HT-29 (cell line): ENCODE data around the gene SPEG. TPM values are rescaled to one million over a fixed set of nuclear protein-coding genes. Genes with fewer than 3 reads are reported as not detected.

ENCODE experiments used
- DNase-seq: peaks from one replicate; pipeline ENCODE4 v3.0.0-alpha.2; 2015; ENCODE audit warnings: low spot score
- total RNA-seq: library from RNA; depleted of rRNA; stranded (reverse); fragments of >200 nt; shearing (Covaris generic); gene quantifications from 2 replicates; pipeline ENCODE4 v1.2.3, GENCODE V29; 2014

SPEG gene
- total RNA-seq, 1 experiment from 2014 or later, result 8.3 TPM

DNA sequence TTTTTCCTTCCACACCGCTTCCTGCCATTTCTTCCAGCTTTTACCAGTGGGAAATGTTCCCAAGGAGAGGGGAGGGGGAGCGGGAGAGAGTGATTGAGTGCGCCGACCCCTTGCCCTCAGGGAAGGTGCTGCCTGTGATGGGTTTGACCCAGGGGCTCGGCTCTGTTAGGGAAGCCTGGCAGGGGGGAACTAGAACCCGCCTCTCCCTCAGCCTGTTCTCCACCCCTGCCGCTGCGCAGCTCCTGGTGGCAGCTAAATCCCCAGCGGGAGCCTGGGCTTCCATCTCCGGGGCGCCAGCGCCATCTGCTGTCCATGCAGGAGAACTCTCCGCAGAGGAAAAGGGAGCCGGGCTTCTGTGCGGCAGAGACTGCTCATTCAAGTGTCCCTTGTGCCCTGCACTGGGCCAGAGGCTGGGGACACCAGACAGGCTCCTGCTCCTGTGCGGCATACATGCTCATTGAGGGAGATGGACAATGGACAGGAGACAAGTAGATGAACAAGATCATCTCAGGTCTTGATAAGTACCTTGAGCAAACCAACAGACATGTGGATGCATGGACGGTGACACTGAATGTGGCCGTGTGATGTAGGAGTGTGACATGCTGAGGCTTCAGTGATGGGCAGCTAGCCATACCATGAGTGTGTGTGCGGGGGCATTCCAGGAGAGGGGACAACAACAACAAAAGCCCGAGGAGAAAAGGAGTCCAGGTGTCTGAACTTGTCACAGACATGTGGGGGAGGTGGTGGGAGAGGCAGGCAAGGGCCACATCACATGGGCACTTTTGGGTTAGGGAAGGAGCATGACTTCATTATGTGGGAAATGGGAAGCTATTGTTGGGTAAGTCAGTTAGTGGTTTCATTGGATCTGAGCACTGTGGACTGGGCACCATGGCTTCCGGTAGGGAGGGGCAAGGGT lies 95.7 kb downstream of the SPEG start:
- peak; percentile 90 for DNase-seq

GRCh38 chr2:219531639-219532377 lies 97.2 kb downstream of the SPEG start:
- DNase-seq, result no peak

GRCh38 chr2:219532378-219532649 lies 97.7 kb downstream of the SPEG start:
- DNase-seq, result no peak

GRCh38 chr2:219533930-219534661 lies 99.5 kb downstream of the SPEG start:
- DNase-seq, result no peak

- no peak for DNase-seq
These were observed 101.8 kb downstream of the SPEG start for GRCh38 chr2:219536425-219536824.

DNA sequence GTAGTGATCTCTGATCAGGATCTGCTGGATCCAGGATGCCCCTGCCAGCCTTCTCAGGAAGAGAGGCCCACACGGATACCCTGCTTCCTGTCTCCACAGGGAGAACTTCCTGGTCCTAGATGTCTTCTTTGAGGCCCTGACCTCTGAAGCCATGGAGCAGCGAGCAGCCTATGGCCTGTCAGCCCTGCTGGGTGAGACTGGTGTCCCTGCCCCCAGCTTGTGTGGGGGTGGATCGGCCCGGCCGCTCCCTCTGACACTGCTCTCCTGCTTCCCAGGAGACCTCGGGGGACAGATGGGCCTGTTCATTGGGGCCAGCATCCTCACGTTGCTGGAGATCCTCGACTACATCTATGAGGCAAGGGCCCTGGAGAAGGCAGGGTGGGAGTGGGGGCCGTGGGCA lies 102.3 kb downstream of the SPEG start:
- DNase-seq, result no peak

DNA sequence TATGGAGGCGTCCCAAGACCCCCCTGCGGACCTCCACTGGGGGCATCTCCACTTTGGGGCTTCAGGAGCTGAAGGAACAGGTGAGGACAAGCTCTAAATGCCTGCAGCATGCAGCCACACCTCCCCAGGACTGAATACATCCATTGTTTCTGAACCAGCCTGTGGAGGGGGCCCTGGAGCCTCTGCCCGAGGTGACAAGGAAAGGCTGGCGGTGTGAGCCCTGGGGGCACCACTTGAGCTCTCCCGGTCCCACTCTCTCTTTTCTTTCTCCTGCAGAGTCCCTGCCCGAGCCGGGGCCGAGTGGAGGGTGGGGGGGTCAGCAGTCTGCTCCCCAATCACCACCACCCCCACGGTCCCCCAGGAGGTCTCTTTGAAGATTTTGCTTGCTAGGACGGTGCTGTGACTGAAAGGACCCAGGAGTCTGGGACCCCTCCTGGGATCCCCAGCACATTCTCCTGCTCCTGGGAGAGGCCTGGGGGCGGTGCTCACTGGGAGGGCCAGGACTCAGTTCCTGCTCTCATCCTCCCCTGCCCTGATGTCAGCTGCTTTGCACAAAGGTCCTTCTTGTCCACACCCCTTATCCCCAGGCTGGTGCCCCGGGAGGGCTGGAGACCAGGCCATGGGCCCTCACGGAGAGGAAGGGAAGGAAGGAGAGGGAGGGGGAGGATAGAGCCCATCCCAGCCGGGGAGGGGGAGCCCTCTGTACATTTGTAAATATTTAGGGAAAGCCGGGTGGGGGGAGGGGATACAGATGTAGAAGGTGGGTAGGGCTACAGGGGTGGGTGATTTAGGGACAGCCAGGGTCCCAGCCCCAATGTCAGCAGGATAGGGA lies 103.2 kb downstream of the SPEG start:
- DNase-seq, result no peak

- DNase-seq, result no peak
These were observed 103.9 kb downstream of the SPEG start for GRCh38 chr2:219538504-219538951.

- no peak for DNase-seq
These were observed 104.5 kb downstream of the SPEG start for GRCh38 chr2:219538956-219539788.

- no peak for DNase-seq
These were observed 105.5 kb downstream of the SPEG start for GRCh38 chr2:219539926-219540678.

DNA sequence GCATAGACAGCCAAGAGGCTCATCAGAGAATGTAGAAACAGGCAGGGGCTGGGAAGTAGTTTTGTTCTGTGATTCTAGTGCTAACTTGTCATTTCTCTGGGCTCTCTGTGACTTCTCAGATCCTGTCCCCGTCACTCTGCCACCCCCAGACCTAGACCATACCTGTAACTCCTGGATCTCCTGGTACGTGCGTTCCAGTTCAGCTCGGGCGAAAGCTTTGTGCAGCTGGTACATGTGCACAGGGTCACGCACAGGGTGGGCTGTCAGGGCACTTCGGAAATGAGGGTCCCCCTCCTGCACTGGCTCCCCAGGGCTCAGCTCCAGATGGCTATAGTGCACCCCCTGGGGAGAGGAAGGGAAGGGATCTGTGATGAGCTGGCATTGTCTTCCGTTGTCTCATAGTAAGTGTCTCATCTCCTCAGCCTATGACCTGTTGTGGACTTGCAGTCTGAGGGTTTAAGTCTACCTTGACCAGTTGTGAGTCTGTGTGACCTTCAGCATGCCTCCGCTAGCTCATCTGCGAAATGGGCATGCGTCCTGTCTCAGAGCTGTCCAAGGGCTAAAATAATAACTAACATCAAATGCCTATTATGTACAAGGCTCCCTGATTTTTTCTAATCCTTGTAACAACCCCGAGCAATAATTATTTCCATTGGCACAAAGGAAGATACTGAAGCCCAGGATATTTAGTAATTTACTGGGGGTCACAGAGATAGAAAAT lies 106.3 kb downstream of the SPEG start:
- DNase-seq, result no peak

- DNase-seq, result peak; percentile 96
These were observed 107.1 kb downstream of the SPEG start for GRCh38 chr2:219541611-219542180.

GRCh38 chr2:219542931-219543595 lies 108.4 kb downstream of the SPEG start:
- peak; percentile 48 for DNase-seq

DNA sequence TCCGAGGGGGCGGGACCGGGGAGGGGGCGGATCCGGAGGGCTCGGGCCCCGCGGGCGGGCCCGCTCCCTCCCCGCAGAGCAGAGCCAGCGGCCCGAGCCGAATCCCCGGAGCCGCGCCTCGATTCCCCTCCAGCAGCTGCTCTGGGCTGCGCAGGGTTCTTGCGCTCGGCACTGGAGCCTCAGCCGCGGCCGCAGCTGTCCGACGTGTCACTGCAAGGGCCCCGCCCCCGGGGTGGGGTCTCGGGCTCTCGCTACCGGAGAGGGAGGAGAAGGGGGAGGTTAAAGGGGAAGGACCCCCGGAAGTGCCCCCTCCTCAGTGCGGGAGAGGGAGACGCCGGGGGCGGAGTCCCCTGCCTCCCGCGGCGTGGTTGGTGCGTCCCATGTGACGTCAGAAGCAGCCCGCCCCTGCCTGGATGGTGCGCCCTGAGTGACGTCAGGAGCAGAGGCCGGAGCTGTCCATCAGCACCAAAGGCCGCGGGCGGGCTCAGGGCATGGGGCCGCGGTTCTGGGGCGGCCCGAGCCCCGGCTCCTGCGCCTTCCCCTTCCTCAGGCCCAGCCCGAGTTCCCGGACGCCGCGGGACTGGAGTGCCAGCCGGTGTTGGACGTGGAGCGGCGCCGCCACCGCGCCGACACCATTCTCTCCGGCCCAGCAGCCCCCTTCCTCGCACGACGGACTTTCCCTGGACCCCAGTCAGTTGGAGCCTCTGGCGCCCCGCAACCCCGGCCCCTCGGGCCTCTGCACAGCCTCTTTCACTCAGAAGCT lies 109.1 kb downstream of the SPEG start, which contains the start of the genes CHPF and TMEM198:
TSS of gene CHPF (minus strand) at position 214 of the 763 bp plus-strand sequence. CDS start 271 bp downstream, outside the sequence.
TSS of gene TMEM198 (plus strand) at position 433 of the 763 bp plus-strand sequence. CDS start 700 bp downstream, outside the sequence.
- DNase-seq, result peak; percentile 91

- DNase-seq, result no peak
These were observed 109.9 kb downstream of the SPEG start for GRCh38 chr2:219544567-219544966.

GRCh38 chr2:219545295-219545942 lies 110.8 kb downstream of the SPEG start:
- no peak for DNase-seq
